ENCODE data around the gene GZMA.
"Not testable (repeated sequence)": the region's sequence is repeated elsewhere in the genome, so short reads cannot be mapped to it uniquely, and the experiment has no call there.

Gene GZMA

GRCh38 chr5:55096182-55096581 is 6.3 kb upstream of the GZMA start:
- DNase-seq (ENCODE audit: low spot score) = no peak

GRCh38 chr5:55096861-55097260 is 5.6 kb upstream of the GZMA start:
- in situ Hi-C loops (cut with MboI; ENCODE audit: low pct_unique_long_range_greater_than_20kb, low sequenced_read_pairs, unreplicated experiment) = no loop called here
- TF ChIP-seq CTCF (IDR thresholded peaks at IDR 0.05; ENCODE audit: extremely low read depth, insufficient read depth, missing control alignments) = no peak
- no peak for DNase-seq (ENCODE audit: low spot score)

More at GRCh38 chr5:55096182-55096581, 6.3 kb upstream of the GZMA start:
- in situ Hi-C loops (cut with MboI; ENCODE audit: low pct_unique_long_range_greater_than_20kb, low sequenced_read_pairs, unreplicated experiment) = no loop called here
- TF ChIP-seq CTCF (IDR thresholded peaks at IDR 0.05; ENCODE audit: extremely low read depth, insufficient read depth, missing control alignments) = no peak

DNA sequence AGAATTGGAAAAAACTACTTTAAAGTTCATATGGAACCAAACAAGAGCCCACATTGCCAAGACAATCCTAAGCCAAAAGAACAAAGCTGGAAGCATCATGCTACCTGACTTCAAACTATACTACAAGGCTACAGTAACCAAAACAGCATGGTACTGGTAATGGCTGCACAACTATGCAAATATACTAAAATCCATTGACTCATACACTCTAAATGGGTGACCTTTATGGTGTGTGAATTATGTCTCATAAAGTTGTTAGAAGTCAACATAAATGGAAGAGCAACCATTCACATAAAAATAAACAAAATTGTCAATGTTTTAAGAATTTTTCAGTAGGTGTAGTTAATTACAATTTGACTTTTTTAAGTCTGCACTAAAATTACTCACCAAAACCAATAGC is 1.3 kb upstream of the GZMA start:
- DNase-seq (ENCODE audit: low spot score); in situ Hi-C loops (cut with MboI; ENCODE audit: low pct_unique_long_range_greater_than_20kb, low sequenced_read_pairs, unreplicated experiment): not testable (repeated sequence)

- in situ Hi-C loops (cut with MboI; ENCODE audit: low pct_unique_long_range_greater_than_20kb, low sequenced_read_pairs, unreplicated experiment) = no loop called here
- DNase-seq (ENCODE audit: low spot score) = no peak
- no peak for TF ChIP-seq CTCF (IDR thresholded peaks at IDR 0.05; ENCODE audit: extremely low read depth, insufficient read depth, missing control alignments)
Observed at GRCh38 chr5:55101556-55102276, 730 bp upstream of the GZMA start.

DNA sequence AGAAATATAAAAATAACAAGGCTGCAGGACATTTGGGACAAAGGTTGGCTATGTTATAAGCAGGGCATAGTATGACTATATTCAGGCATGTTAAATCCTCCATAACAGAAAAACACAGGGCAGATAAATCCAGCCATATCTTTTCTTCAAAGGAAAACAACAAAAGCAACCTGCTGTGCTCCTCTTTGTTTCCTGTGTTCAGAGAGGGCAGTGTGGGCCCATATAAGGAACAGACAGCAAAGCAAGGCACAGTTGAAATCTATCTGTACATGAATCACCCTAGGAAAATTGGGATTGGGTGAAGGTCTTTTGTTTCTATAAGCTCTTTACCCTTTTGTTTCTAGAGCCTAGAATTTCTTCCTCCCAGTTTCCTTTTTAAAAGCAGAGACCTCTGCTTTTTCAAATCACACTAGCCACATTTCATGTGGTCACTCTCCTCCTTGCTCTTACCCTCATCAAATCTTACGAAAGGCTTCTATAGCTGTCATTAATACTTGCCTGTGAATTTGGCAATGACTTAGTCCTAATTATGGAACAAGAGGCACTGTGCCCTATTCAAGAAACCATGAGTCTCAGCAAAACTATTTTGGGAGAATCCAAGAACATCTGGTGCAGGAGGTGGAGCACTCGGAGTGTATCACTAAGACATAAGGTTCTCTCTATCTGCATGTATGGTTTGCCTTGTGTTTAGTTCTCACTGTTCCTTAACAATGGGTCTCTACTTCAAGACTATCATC is 1.8 kb downstream of the GZMA start:
- DNase-seq (ENCODE audit: low spot score) = no peak
- TF ChIP-seq CTCF (IDR thresholded peaks at IDR 0.05; ENCODE audit: extremely low read depth, insufficient read depth, missing control alignments) = no peak
- in situ Hi-C loops (cut with MboI; ENCODE audit: low pct_unique_long_range_greater_than_20kb, low sequenced_read_pairs, unreplicated experiment) = no loop called here

GRCh38 chr5:55104946-55105701 is 2.7 kb downstream of the GZMA start:
- TF ChIP-seq CTCF (IDR thresholded peaks at IDR 0.05; ENCODE audit: extremely low read depth, insufficient read depth, missing control alignments) = no peak
- DNase-seq (ENCODE audit: low spot score) = no peak
- in situ Hi-C loops (cut with MboI; ENCODE audit: low pct_unique_long_range_greater_than_20kb, low sequenced_read_pairs, unreplicated experiment) = no loop called here

GRCh38 chr5:55105976-55106375 is 3.5 kb downstream of the GZMA start:
- DNase-seq (ENCODE audit: low spot score); in situ Hi-C loops (cut with MboI; ENCODE audit: low pct_unique_long_range_greater_than_20kb, low sequenced_read_pairs, unreplicated experiment): not testable (repeated sequence)
